GM19468 (cell line): ENCODE data around the gene ISCU.
"Not testable (repeated sequence)": the region's sequence is repeated elsewhere in the genome, so short reads cannot be mapped to it uniquely, and the experiment has no call there.

ENCODE experiments used
- ATAC-seq: cut with Tn5 transposase; IDR thresholded peaks from one replicate; pipeline ENCODE4 v1.9.1; 2021; ENCODE audit warnings: mild to moderate bottlenecking, moderate library complexity, moderate number of reproducible peaks; ENCODE audit not compliant: unreplicated experiment; ENCODE audit errors: extremely low read depth

Gene ISCU

GRCh38 chr12:108586306-108586705 lies 23.9 kb downstream of the ISCU start:
- ATAC-seq = no peak

- no peak for ATAC-seq
Measured at GRCh38 chr12:108587826-108588225, 25.4 kb downstream of the ISCU start.

- no peak for ATAC-seq
Measured at GRCh38 chr12:108589028-108589839, 26.8 kb downstream of the ISCU start.

GRCh38 chr12:108589840-108590229 lies 27.4 kb downstream of the ISCU start:
- ATAC-seq = no peak

- ATAC-seq = not testable (repeated sequence)
Measured at GRCh38 chr12:108590463-108590862, 28.1 kb downstream of the ISCU start.

- ATAC-seq = no peak
Measured at GRCh38 chr12:108591267-108591980, 29.0 kb downstream of the ISCU start.

- no peak for ATAC-seq
Measured at GRCh38 chr12:108592033-108592909, 29.9 kb downstream of the ISCU start.

- no peak for ATAC-seq
Measured at GRCh38 chr12:108594323-108594903, 32.0 kb downstream of the ISCU start.

GRCh38 chr12:108594960-108595710 lies 32.7 kb downstream of the ISCU start:
- no peak for ATAC-seq

GRCh38 chr12:108595711-108596647 lies 33.6 kb downstream of the ISCU start:
- ATAC-seq = no peak

GRCh38 chr12:108596854-108597558 lies 34.6 kb downstream of the ISCU start:
- ATAC-seq = no peak

GRCh38 chr12:108597559-108598471 lies 35.4 kb downstream of the ISCU start, which contains the start of gene TMEM119:
TMEM119 (minus strand) TSS chr12:108598084; CDS start chr12:108592383, 5,701 bp downstream.
- ATAC-seq = no peak

- no peak for ATAC-seq
Measured at GRCh38 chr12:108598553-108599250, 36.3 kb downstream of the ISCU start.

GRCh38 chr12:108599541-108599940 lies 37.1 kb downstream of the ISCU start:
- no peak for ATAC-seq

GRCh38 chr12:108599948-108600701 lies 37.7 kb downstream of the ISCU start:
- no peak for ATAC-seq

- ATAC-seq = no peak
Measured at GRCh38 chr12:108600702-108601007, 38.3 kb downstream of the ISCU start.
